HG02885 (cell line): ENCODE data around the gene NRG2.

Experiments
- ATAC-seq: cut with Tn5 transposase; IDR thresholded peaks from one replicate; pipeline ENCODE4 v1.9.1; 2021; ENCODE audit warnings: mild to moderate bottlenecking; ENCODE audit not compliant: unreplicated experiment, poor library complexity

The NRG2 gene

DNA sequence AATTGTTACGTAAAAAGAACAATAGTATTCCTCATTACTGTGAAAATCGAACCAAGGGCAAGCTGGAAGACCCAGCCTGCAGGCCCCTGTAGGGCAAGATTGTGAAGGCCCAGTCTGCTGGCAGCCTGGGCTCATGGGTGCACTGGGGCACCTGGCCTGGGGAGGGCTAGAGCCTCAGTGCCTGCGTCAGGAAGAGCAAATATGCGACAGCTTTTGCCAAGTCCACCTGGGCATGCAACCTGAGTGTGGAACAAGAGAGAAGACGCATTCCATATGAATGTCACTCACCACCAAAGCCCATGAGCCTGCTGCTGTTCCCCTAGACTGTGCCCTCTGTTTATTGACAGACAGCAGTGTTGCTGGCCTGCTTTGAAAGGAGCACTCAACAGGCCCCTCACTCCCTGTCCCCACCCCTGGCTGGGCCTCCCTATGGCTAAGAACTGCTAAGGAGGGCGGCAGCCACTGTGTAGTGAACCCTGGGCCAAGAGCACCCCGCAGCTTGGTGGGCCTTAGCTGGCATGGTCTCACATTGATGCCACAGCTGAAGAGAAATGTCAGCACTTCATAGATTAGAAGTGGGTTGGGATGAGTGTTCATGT lies 219.2 kb downstream of the NRG2 start:
- ATAC-seq = no peak

DNA sequence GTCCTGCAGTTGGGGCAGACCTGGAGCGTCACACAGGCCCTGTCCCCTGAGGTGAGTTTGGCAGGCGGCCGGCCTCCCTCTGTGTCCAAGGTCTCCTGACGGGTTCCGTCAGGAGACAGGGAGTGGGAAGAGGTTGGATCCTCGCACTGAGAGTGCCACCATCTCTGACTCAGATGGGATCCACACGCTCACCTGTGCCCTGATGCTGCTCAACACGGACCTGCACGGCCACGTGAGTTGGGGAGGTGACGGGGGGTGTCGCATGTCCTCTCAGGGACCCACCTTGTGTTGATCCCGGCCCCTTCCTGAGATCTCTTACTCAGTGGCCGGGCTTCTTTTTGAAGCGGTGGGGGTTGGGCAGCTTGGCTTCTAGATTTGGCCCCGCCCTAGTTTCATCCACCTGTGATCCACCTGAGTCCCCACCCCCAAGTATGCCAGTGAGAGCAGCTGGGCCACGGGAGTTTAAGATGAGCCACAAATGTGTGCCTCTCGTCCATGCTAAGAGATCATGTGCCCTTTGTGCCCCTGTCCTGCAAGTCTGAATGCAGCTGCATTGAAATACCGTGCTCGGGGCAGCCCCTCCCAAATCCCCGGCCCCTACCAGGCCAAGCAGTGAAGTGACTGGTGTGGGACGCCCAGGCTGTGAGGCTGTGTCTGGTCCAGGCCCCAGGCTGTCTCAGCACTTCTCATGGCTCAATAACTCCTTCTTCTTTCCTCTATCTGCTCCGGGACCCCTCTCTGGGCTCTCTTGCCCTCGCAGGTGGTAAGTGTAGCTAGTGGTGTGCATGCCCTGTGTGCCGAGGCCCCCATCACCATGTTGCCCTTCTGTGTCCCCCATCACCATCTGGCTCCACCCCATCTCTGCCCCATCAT lies 220.3 kb downstream of the NRG2 start:
- no peak for ATAC-seq

- no peak for ATAC-seq
Observed at GRCh38 chr5:139821806-139822552, 221.1 kb downstream of the NRG2 start.

- ATAC-seq = no peak
Observed at GRCh38 chr5:139820606-139821005, 222.5 kb downstream of the NRG2 start.

DNA sequence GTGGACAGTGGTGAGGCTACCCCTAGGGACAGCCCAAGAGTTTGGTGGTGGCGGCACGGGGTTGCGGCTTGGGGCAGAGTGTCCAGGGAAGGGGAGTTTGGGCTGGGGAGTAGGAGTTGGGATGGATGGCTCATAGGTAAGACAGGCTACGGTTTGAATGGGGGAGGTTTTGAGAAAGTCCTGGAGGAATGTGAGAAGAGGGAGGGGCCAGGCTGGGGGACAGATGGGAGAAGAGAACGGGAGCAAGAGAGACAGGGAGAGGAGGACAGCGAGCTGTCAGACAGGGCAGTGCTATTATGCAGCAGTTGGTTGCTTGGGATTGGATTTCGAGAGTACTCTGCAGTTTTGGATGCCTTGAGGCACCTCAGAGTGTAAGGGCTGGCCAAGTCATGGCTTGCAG lies 223.0 kb downstream of the NRG2 start:
- ATAC-seq = no peak

- no peak for ATAC-seq
Observed at GRCh38 chr5:139817970-139818369, 225.1 kb downstream of the NRG2 start.

DNA sequence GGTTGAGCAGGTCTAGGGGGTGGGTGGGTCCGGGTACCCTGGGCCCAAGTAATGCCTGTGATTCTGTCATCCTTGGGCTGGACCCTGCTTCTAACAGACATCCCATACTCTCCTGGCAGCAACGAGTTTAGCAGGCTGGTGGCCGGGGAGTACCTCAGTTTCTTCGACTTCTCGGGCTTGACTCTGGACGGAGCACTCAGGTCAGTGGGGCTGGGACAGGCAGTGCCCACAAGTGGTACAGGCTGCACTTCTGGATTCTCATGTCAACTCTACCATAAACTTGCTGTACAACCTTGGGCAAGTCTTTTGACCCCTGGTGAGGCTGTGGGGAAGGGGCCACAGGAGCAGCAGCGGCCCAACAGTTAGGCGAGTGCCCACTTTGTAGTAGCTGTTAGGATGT lies 225.7 kb downstream of the NRG2 start:
- ATAC-seq = no peak

DNA sequence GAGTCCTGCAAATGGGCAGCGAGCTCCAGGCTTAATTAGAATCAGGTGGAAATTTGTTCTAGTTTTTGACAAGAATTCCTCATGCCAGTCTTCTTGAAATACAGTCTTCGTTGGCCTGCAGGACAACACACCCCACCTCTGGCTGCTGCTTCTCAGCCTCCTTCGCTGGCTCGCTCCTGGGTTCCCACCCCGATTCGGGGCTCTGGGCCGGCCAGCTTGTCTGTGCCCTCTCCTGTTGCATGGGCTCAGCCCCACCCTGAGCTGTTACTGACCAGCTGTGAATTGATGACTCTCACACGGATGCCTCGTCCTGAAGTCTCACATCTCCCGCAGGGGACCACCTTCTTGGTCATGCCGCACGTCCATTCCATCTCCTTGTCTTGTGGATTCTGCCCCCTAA lies 226.5 kb downstream of the NRG2 start:
- no peak for ATAC-seq

DNA sequence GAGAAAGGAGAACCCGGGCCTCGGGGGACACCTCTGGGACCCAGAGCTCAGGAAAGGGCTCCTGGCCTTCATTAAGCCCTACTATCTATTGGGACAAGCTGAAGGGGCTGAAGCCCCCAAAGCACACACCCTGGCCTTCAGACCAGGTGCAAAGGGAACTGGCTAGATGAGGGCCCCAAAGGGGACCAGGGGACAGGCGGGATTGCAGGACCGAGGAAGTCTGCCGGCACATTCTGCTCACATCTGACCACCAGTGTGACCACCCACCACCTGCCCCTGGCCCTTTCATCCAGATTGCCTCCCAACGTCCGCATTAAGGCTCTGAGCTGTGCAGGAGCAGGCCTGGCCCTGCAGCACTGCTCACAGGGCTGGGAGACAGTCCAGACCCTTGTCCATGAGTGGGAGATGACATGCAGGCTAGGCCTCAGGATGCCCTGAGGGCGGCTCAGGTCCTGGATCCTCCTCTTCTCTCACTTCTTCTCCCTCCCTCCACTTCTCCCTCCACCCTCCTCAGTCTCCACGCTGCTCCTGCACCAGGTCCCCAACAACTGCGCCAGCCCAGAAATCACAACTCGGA lies 228.3 kb downstream of the NRG2 start:
- ATAC-seq = no peak

DNA sequence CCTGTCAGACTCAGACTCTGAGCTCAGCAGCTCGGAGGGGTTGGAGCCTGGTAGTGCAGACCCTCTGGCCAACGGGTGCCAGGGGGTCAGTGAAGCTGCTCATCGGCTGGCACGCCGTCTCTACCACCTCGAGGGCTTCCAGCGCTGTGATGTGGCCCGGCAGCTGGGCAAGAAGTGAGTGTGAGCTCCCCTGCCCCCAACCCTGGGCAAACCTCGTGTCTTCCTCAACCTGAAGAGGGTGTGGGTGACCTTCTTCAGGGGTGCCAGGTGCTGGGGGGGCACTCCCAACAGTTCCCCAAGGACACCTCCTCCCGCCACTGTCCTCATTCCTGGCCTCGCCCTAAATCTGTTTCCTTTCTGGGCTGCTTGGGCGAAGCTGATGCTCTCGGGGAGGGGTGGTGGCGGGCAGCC lies 228.9 kb downstream of the NRG2 start:
- ATAC-seq = no peak

DNA sequence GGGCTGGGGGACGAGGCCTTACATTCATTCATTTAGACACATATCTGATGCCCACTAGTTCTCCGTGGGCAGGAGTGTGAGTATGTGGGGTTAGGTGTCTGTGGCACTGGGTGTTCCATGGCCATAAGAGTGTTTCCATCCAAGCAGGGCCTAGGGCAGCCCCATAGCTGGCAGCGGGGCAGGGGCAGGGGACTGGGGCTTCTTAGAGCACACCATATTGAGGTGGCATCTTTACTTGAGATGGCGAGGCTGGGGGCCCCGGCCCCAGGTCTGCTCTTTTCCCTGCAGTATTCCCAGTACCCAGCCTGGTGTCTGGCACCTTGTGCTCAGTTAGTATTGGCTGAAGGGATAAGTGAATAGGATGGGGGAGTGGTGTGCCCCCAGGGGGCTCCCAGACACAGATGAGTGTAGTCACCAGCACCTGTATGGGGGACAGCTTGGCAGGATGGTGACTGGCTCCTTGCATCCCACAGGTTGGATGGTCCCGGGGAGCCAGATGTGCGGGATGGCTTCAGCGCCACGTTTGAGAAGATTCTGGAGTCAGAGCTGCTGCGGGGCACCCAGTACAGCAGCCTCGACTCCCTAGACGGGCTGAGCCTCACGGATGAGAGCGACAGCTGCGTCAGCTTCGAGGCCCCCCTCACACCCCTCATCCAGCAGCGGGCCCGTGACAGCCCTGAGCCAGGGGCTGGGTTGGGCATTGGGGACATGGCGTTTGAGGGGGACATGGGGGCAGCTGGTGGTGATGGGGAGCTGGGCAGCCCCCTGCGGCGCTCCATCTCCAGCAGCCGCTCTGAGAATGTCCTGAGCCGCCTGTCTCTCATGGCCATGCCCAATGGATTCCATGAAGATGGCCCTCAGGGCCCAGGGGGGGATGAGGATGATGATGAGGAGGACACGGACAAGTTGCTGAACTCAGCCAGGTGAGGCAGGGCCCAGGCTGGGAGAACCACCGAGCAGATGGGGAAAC lies 230.0 kb downstream of the NRG2 start:
- no peak for ATAC-seq

DNA sequence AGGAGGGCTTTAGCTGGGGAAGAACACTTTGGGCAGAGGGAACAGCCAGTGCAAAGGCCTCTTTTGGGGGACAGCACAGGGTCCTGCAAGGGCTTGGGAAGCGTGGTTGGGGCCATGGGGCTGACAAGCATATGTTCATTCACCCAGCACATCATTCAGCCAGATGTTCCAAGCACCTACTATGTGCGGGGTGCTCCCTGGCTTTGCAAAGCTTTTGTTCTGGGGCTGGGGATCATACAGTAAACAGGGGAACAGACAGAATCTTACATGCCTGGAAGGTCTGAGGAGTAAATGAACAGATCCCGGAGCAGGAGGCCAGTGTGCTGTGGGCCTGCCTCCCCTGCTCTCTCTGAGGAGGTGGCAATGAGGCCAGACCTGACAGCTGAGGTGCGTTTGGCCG lies 230.8 kb downstream of the NRG2 start:
- ATAC-seq = no peak

DNA sequence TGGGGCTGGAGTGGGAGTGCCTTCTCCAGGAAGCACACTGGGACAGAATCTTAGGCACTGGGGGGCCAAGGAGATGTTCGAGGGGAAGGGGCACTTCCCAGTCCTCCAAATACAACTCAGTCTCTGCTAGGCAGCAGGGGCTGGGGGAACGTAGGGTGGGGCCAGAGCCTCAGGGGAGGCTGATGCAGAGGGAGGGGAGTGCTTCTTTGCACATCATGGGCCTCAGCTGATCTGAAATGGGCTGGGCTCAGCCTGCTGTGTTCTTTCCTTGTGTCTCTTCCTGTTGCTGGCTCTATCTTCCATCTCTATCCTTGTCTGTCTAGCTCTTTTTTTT lies 231.9 kb downstream of the NRG2 start:
- ATAC-seq = no peak

DNA sequence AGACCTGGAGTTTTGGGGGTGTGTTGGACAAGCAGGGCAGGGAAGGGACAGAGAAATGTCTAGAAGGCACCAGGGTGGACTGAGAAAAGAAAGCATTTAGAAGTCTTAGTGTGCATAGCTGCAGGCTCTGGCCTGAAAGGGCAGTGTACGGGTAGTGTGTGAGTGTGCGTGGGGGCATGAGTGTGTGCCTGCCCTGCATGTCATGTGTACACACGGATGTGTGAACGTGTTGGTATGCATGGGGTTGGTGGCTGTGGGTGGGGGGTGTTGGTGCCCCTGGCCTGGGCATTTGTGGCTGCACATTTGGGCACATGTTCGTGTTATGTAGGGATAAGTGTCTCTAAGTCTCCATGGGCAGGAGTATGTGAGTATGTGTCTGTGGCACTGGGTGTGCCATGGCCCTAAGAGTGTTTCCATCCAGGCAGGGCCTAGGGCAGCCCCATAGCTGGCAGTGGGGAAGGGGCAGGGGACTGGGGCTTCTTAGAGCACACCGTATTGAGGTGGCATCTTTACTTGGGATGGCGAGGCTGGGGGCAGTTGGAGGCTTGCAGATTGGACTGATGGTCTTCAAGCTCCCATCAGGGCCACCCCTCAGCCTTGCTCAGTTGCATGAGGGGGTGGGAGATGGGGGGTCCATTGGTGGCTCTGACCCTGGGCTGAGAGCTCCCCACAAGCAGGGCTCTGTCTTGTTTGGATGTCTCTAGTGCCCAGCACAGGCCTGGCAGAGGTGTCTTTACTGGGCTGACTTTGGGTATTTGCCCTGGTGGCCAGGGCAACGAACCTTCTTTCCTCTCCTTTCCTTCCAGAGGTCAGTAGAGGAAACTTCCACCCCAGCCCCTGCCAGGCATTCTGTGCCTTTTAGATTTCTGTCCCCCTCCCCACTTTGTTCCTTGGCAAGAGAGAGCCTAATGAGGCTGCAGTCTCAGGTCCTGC lies 232.5 kb downstream of the NRG2 start:
- ATAC-seq = no peak

- ATAC-seq = no peak
Observed at GRCh38 chr5:139809331-139809810, 233.7 kb downstream of the NRG2 start.

GRCh38 chr5:139808481-139809330 lies 234.4 kb downstream of the NRG2 start:
- peak; percentile 51 for ATAC-seq

GRCh38 chr5:139807647-139808030 lies 235.5 kb downstream of the NRG2 start:
- ATAC-seq = no peak
